K562 (cell line): ENCODE measurements around the gene STXBP4. TPM values are rescaled to one million over a fixed set of nuclear protein-coding genes. Genes with fewer than 3 reads are reported as not detected.

Experiments
- ATAC-seq: fragments of 200-7000 bp; cut with Tn5 transposase; 3 replicates; pipeline ENCODE4 v1.9.1; 2020; ENCODE audit warnings: moderate library complexity
- BruUV-seq: library from RNA; stranded (reverse); fragments of 400-500 nt; replicated peaks from 2 replicates; lab custom pipeline; 2021; lab: Mats Ljungman, UMichigan
- CTCF ChIA-PET: fragments of 300-600 bp; formaldehyde crosslinking; extraction: SDS; loops from one replicate; lab custom pipeline; 2021; ENCODE audit warnings: low intra/inter-chr PET ratio; lab: Yijun Ruan, JAX
- POLR2A ChIA-PET: fragments of 300-600, 350-650 bp; sonication (Branson Sonifier 250); formaldehyde crosslinking; extraction: SDS; loops from one replicate; lab custom pipeline; 2021; ENCODE audit warnings: antibody characterized with exemption, inconsistent platforms; lab: Yijun Ruan, JAX
- DNase-seq, 4 experiments: peaks; one replicate each; pipeline versions ENCODE4 v3.0.0 to v3.0.0-alpha.2; 2011 to 2018; ENCODE audit warnings: low spot score in 3 of 4, mixed read lengths in 3 of 4; ENCODE audit errors: extremely low read depth in 1 of 4
- FAIRE-seq: peaks from 2 replicates; lab custom pipeline; 2011; peaks lifted over from hg19 to GRCh38; lab: Jason Lieb, UNC
- H2AFZ ChIP-seq: 2 replicates; pipeline ENCODE4 v1.6.0; 2011; ENCODE audit warnings: low read depth, low read length, control low read depth, inconsistent platforms
- H3K27ac ChIP-seq: fragments of 200-600 bp; 3 replicates; pipeline ENCODE4 v1.8.0; 2011; ENCODE audit warnings: low read depth, mild to moderate bottlenecking, control low read depth, inconsistent platforms, low read length, moderate library complexity, mixed read lengths; ENCODE audit errors: extremely low read depth
- H3K27me3 ChIP-seq, 2 experiments: fragments of 300-600 bp in 1 of 2; 2 replicates in 1 of 2; 3 replicates in 1 of 2; pipeline versions ENCODE4 v1.6.0 to v1.8.0; 2011; ENCODE audit warnings: inconsistent platforms in 2 of 2, low read length in 2 of 2, mild to moderate bottlenecking in 1 of 2, mixed read lengths in 1 of 2, moderate library complexity in 1 of 2; ENCODE audit not compliant: control insufficient read depth in 2 of 2, insufficient read depth in 2 of 2
- H3K36me3 ChIP-seq: fragments of 300-600 bp; 3 replicates; pipeline ENCODE4 v1.8.0; 2011; ENCODE audit warnings: mild to moderate bottlenecking, low read length, inconsistent platforms; ENCODE audit not compliant: control insufficient read depth, insufficient read depth
- H3K4me1 ChIP-seq, 2 experiments: fragments of 200-600 bp in 1 of 2; replicated peaks in 1 of 2; 2 replicates in 1 of 2; 3 replicates in 1 of 2; pipeline versions ENCODE4 v1.5.1 to v1.8.0; 2011; ENCODE audit warnings: inconsistent platforms in 2 of 2, low read length in 2 of 2, mild to moderate bottlenecking in 1 of 2, mixed read lengths in 1 of 2, moderate library complexity in 1 of 2; ENCODE audit not compliant: control insufficient read depth in 2 of 2, insufficient read depth in 2 of 2
- H3K4me2 ChIP-seq: 2 replicates; pipeline ENCODE4 v1.6.1; 2011; ENCODE audit warnings: low read length, control low read depth, inconsistent platforms, mixed read lengths; ENCODE audit not compliant: insufficient read depth
- H3K4me3 ChIP-seq: fragments of 200-600 bp; sonication (generic), shearing (Covaris generic); 2 replicates; pipeline ENCODE4 v1.5.1; 2016; ENCODE audit warnings: control low read depth, inconsistent platforms
- H3K79me2 ChIP-seq: fragments of 200-600 bp; 3 replicates; pipeline ENCODE4 v1.8.0; 2011; ENCODE audit warnings: low read length, inconsistent platforms; ENCODE audit not compliant: control insufficient read depth, insufficient read depth
- H3K9ac ChIP-seq, 2 experiments: 2 replicates each; pipeline versions ENCODE4 v1.6.0 to v1.6.1; 2011; ENCODE audit warnings: low read depth in 2 of 2, low read length in 2 of 2, control low read depth in 1 of 2, inconsistent platforms in 1 of 2, mild to moderate bottlenecking in 1 of 2, mixed read lengths in 1 of 2; ENCODE audit not compliant: insufficient read depth in 1 of 2
- H3K9me1 ChIP-seq: one replicate; pipeline ENCODE4 v1.6.0; 2011; ENCODE audit warnings: inconsistent platforms, mild to moderate bottlenecking, low read length, moderate library complexity; ENCODE audit not compliant: control insufficient read depth, insufficient read depth
- H3K9me3 ChIP-seq: replicated peaks from 2 replicates; pipeline ENCODE4 v1.5.1; 2011; ENCODE audit warnings: low read depth, low read length, inconsistent platforms; ENCODE audit not compliant: control insufficient read depth, insufficient read depth
- H4K20me1 ChIP-seq: replicated peaks from 2 replicates; pipeline ENCODE4 v1.6.1; 2011; ENCODE audit warnings: low read length, inconsistent platforms, mixed read lengths; ENCODE audit not compliant: control insufficient read depth, insufficient read depth
- BHLHE40 ChIP-seq: IDR thresholded peaks from 2 replicates; pipeline ENCODE4 v1.6.1; 2011; ENCODE audit warnings: low read length, improper control_type of control experiment
- CCNT2 ChIP-seq: IDR thresholded peaks from 2 replicates; pipeline ENCODE4 v1.6.1; 2011; ENCODE audit warnings: borderline replicate concordance, low read depth, mild to moderate bottlenecking, moderate library complexity, mixed read lengths, low read length; ENCODE audit not compliant: insufficient read length; ENCODE audit errors: extremely low read depth
- DDX20 ChIP-seq: fragments of 450-650 bp; IDR thresholded peaks from 2 replicates; pipeline ENCODE4 v1.6.1; 2016; ENCODE audit warnings: missing genetic modification characterization, low read depth, mild to moderate bottlenecking, missing compliant biosample characterization, moderate library complexity
- ETV1 ChIP-seq: fragments of 450-650 bp; conservative IDR thresholded peaks from 2 replicates; pipeline ENCODE4 v1.6.1; 2016; ENCODE audit warnings: missing genetic modification characterization, control low read depth, low read depth, missing compliant biosample characterization
- FOS ChIP-seq: IDR thresholded peaks from 3 replicates; pipeline ENCODE4 v1.6.1; 2011; ENCODE audit not compliant: insufficient read length; ENCODE audit errors: extremely low read depth
- HOXB6 ChIP-seq: fragments of 250-450 bp; sonication (Bioruptor Pico); IDR thresholded peaks from 2 replicates; pipeline ENCODE4 v1.5.1; 2022; ENCODE audit warnings: mild to moderate bottlenecking, borderline replicate concordance
- NCOA1 ChIP-seq: fragments of 450-650 bp; IDR thresholded peaks from 2 replicates; pipeline ENCODE4 v1.6.1; 2016; ENCODE audit warnings: low read depth
- RFX7 ChIP-seq: fragments of 250-450 bp; sonication (Bioruptor Pico); IDR thresholded peaks from 2 replicates; pipeline ENCODE4 v1.5.1; 2021; ENCODE audit warnings: mild to moderate bottlenecking
- SMAD4 ChIP-seq: fragments of 250-450 bp; sonication (Bioruptor Pico); conservative IDR thresholded peaks from 2 replicates; pipeline ENCODE4 v1.8.0; 2021; ENCODE audit warnings: inconsistent platforms, mild to moderate bottlenecking, moderate library complexity
- STAT5B ChIP-seq: fragments of 250-450 bp; sonication (Bioruptor Pico); IDR thresholded peaks from 2 replicates; pipeline ENCODE4 v1.8.0; 2021; ENCODE audit warnings: mild to moderate bottlenecking, inconsistent platforms
- TAL1 ChIP-seq: fragments of 450-650 bp; IDR thresholded peaks from 2 replicates; pipeline ENCODE4 v1.6.1; 2016; ENCODE audit warnings: mild to moderate bottlenecking
- TRIM28 ChIP-seq: fragments of 450-650 bp; IDR thresholded peaks from 2 replicates; pipeline ENCODE4 v1.6.1; 2017
- U2AF1 ChIP-seq: fragments of 200-400 bp; formaldehyde crosslinking; optimal IDR thresholded peaks from 2 replicates; pipeline ENCODE3; 2017; ENCODE audit warnings: mild to moderate bottlenecking, low read depth, low read length, moderate library complexity
- ZFX ChIP-seq: sonication (generic); formaldehyde crosslinking; IDR thresholded peaks from 2 replicates; pipeline ENCODE4 v1.8.0; 2022; ENCODE audit warnings: mild to moderate bottlenecking, missing genetic modification reagents, moderate library complexity
- WGBS: fragments of 100-300 bp; shearing (Covaris generic); methylation state at CpG from one replicate; pipeline ENCODE4 v1.1.6; 2016; ENCODE audit warnings: low coverage, mixed read lengths; ENCODE audit not compliant: insufficient coverage; ENCODE audit errors: missing lambda C conversion rate; 5-methylcytosine and 5-hydroxymethylcytosine counted together
- in situ Hi-C: fragments of 300-500 bp; cut with MboI; formaldehyde crosslinking; loops from 4 replicates; pipeline ENCODE4 v1.15.0; 2018; ENCODE audit warnings: inconsistent platforms, mixed read lengths
- intact Hi-C: fragments of 100-400 bp; cut with micrococcal nuclease; formaldehyde crosslinking; loops from 2 replicates; pipeline ENCODE4 v1.14.2; 2022
- polyA plus RNA-seq, 8 experiments: library from polyadenylated mRNA; depleted of rRNA in 4 of 8; stranded (reverse) in 5 of 8; unstranded in 3 of 8; fragments of >200 nt; fragmentation: Nextera tagmentation in 2 of 8; fragmentation: Illumina TruSeq in 1 of 8; extraction: Ambion mirVana in 2 of 8; extraction: Trizol in 1 of 8; gene quantifications; 2 replicates each; pipeline versions ENCODE4 v1.2.1 to v1.2.3, GENCODE V29; 2011 to 2014; ENCODE audit warnings: inconsistent platforms in 1 of 8, missing spikeins in 1 of 8
- total RNA-seq, 7 experiments: library from RNA; depleted of rRNA in 6 of 7; stranded (reverse); fragments of >200 nt in 6 of 7; fragmentation: Illumina TruSeq in 2 of 7; extraction: Trizol in 2 of 7; gene quantifications; 2 replicates each; pipeline versions ENCODE4 v1.2.1 to v1.2.3, GENCODE V29; 2011 to 2021; ENCODE audit warnings: low replicate concordance in 1 of 7
- TF ChIP-seq, protein P1 (sequence below): fragments of 200-800 bp; sonication (Bioruptor generic); IDR thresholded peaks from 2 replicates; pipeline ENCODE4 v1.6.1; 2017; ENCODE audit warnings: missing genetic modification characterization, missing compliant biosample characterization
- TF ChIP-seq, protein P2 (sequence below), 2 experiments: IDR thresholded peaks; 2 replicates each; pipeline ENCODE4 v1.6.1; 2011; ENCODE audit warnings: borderline replicate concordance in 1 of 2, control low read depth in 1 of 2, low read depth in 1 of 2, low read length in 1 of 2, mild to moderate bottlenecking in 1 of 2, mixed read lengths in 1 of 2, moderate library complexity in 1 of 2; ENCODE audit not compliant: insufficient read depth in 1 of 2, insufficient read length in 1 of 2, poor library complexity in 1 of 2, severe bottlenecking in 1 of 2; ENCODE audit errors: extremely low read depth in 1 of 2
- TF ChIP-seq, protein P3 (sequence below): sonication (generic); formaldehyde crosslinking; IDR thresholded peaks from 2 replicates; pipeline ENCODE4 v1.8.1; 2023; ENCODE audit warnings: mild to moderate bottlenecking, missing genetic modification reagents, moderate library complexity
- TF ChIP-seq, protein P4 (sequence below): fragments of 450-650 bp; IDR thresholded peaks from 2 replicates; pipeline ENCODE4 v1.6.1; 2016; ENCODE audit warnings: antibody characterized with exemption

STXBP4 gene
- total and polyA plus RNA-seq, 9 of the 15 experiments (the other 6 are each of a cell fraction or from before 2014, with no cell fraction given): 11.6 to 23.2 (median 18.5) TPM

DNA sequence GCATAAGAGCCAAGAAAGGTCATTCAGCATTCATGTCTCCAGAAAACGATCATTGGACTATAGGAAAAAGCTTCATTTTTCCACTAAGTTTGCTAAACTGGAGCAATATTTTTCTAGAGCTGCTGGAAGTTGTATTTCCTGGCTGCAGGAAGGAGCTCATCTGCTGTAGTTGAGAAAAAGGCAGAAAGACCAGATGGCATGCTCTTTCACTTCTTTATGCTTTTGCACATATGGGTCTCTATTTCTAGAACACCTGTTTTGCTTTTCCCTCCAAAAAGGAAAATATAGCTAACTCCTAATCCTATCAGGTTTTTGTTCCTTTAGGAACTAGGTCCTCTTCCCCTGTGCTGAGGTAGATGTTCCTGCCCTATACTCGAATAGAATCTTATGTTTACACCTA, 234.3 kb downstream of the STXBP4 start:
- H4K20me1 ChIP-seq: no peaks in the 10 kb centered on the region
- no peak overlapping the region for H3K4me2 ChIP-seq
- ATAC-seq: no peak
- H3K79me2 ChIP-seq: no peaks in the 10 kb centered on the region
- H3K27me3 ChIP-seq: no peaks in the 10 kb centered on the region; a peak in 1 of 5 replicates
- no TSS peak for BruUV-seq
- no peaks in the 10 kb centered on the region for H3K9me1 ChIP-seq
- no peak overlapping the region for H3K4me3 ChIP-seq
- FAIRE-seq: no peak
- H3K4me1 ChIP-seq: no peaks in the 10 kb centered on the region; a peak in 1 of 5 replicates
- no peak for DNase-seq
- no peaks in the 10 kb centered on the region for H3K9me3 ChIP-seq
- TF ChIP-seq SMAD4 (no peak), TAL1 (no peak), STAT5B (CRISPR knock-in tag) (no peak), U2AF1 (no peak), TRIM28 (no peak), FOS (no peak), ZFX (CRISPR knock-in tag) (no peak), ETV1 (tag) (no peak), NCOA1 (no peak), RFX7 (CRISPR knock-in tag) (no peak), BHLHE40 (no peak), HOXB6 (CRISPR knock-in tag) (no peak), DDX20 (no peak), CCNT2 (no peak)
- TF ChIP-seq, protein P1, sequence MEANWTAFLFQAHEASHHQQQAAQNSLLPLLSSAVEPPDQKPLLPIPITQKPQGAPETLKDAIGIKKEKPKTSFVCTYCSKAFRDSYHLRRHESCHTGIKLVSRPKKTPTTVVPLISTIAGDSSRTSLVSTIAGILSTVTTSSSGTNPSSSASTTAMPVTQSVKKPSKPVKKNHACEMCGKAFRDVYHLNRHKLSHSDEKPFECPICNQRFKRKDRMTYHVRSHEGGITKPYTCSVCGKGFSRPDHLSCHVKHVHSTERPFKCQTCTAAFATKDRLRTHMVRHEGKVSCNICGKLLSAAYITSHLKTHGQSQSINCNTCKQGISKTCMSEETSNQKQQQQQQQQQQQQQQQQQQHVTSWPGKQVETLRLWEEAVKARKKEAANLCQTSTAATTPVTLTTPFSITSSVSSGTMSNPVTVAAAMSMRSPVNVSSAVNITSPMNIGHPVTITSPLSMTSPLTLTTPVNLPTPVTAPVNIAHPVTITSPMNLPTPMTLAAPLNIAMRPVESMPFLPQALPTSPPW (CRISPR knock-in tag): no peak
- TF ChIP-seq, protein P2, sequence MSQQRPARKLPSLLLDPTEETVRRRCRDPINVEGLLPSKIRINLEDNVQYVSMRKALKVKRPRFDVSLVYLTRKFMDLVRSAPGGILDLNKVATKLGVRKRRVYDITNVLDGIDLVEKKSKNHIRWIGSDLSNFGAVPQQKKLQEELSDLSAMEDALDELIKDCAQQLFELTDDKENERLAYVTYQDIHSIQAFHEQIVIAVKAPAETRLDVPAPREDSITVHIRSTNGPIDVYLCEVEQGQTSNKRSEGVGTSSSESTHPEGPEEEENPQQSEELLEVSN (IDR thresholded peaks at IDR 0.05; ENCODE audit: borderline replicate concordance in 1 of 2, extremely low read depth in 1 of 2, insufficient read depth in 1 of 2, insufficient read length in 1 of 2, low read depth in 1 of 2, low read length in 1 of 2, poor library complexity in 1 of 2, severe bottlenecking in 1 of 2): no peak
- TF ChIP-seq, protein P3, sequence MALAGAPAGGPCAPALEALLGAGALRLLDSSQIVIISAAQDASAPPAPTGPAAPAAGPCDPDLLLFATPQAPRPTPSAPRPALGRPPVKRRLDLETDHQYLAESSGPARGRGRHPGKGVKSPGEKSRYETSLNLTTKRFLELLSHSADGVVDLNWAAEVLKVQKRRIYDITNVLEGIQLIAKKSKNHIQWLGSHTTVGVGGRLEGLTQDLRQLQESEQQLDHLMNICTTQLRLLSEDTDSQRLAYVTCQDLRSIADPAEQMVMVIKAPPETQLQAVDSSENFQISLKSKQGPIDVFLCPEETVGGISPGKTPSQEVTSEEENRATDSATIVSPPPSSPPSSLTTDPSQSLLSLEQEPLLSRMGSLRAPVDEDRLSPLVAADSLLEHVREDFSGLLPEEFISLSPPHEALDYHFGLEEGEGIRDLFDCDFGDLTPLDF (CRISPR knock-in tag): no peak
- TF ChIP-seq, protein P4, sequence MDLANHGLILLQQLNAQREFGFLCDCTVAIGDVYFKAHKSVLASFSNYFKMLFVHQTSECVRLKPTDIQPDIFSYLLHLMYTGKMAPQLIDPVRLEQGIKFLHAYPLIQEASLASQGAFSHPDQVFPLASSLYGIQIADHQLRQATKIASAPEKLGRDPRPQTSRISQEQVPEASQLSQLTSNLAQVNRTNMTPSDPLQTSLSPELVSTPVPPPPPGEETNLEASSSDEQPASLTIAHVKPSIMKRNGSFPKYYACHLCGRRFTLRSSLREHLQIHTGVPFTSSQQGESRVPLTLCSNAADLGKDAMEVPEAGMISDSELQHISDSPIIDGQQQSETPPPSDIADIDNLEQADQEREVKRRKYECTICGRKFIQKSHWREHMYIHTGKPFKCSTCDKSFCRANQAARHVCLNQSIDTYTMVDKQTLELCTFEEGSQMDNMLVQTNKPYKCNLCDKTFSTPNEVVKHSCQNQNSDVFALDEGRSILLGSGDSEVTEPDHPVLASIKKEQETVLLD: no peak
- POLR2A ChIA-PET: interaction anchor here (0.6 to 1.4 kb wide), 4 partner anchors 22 to 156 kb away, joined by 3 read pairs; no protein-coding TSS in a partner anchor
- H2AFZ ChIP-seq: no peak overlapping the region
- intact Hi-C loops (no loop called here), in situ Hi-C loops (no loop called here)
- no peaks in the 10 kb centered on the region for H3K36me3 ChIP-seq
- no peak overlapping the region for H3K27ac ChIP-seq
- whole genome bisulfite sequencing: 6% methylated on average over 2 of the region's 2 CpGs
- CTCF ChIA-PET: no interaction called here
- H3K9ac ChIP-seq: no peak overlapping the region
